Amniotic epithelial cell (primary cell): Measurements from ENCODE around the gene CNNM3.
A peak's percentile ranks its signal among the peaks of the same experiment; 100 is the strongest.

Experiments used
- DNase-seq: peaks from one replicate; pipeline ENCODE4 v3.0.0-alpha.2; 2010; ENCODE audit warnings: low read depth

Gene CNNM3

GRCh38 chr2:96819128-96819875 is 3.2 kb downstream of the CNNM3 start:
- no peak for DNase-seq

- DNase-seq: no peak
Measured at GRCh38 chr2:96819876-96820511, 3.9 kb downstream of the CNNM3 start.

- DNase-seq: no peak
Measured at GRCh38 chr2:96821113-96821675, 5.1 kb downstream of the CNNM3 start.

- no peak for DNase-seq
Measured at GRCh38 chr2:96822786-96823185, 6.7 kb downstream of the CNNM3 start.

GRCh38 chr2:96823198-96823597 is 7.1 kb downstream of the CNNM3 start:
- no peak for DNase-seq

- peak; percentile 78 for DNase-seq
Measured at GRCh38 chr2:96824079-96824870, 8.2 kb downstream of the CNNM3 start.

GRCh38 chr2:96825057-96825456 is 9.0 kb downstream of the CNNM3 start:
- no peak for DNase-seq

- no peak for DNase-seq
Measured at GRCh38 chr2:96826546-96827278, 10.6 kb downstream of the CNNM3 start.

GRCh38 chr2:96828436-96828835 is 12.4 kb downstream of the CNNM3 start:
- no peak for DNase-seq

- DNase-seq: no peak
Measured at GRCh38 chr2:96828874-96829273, 12.8 kb downstream of the CNNM3 start.

GRCh38 chr2:96830044-96830562 is 14.0 kb downstream of the CNNM3 start:
- no peak for DNase-seq

GRCh38 chr2:96831679-96832078 is 15.6 kb downstream of the CNNM3 start:
- DNase-seq: no peak

GRCh38 chr2:96832408-96832753 is 16.3 kb downstream of the CNNM3 start:
- DNase-seq: no peak

GRCh38 chr2:96832754-96833507 is 16.9 kb downstream of the CNNM3 start:
- peak; percentile 48 for DNase-seq

GRCh38 chr2:96835830-96836229 is 19.8 kb downstream of the CNNM3 start:
- no peak for DNase-seq

GRCh38 chr2:96837575-96837974 is 21.5 kb downstream of the CNNM3 start:
- DNase-seq: no peak

GRCh38 chr2:96838345-96839292 is 22.6 kb downstream of the CNNM3 start:
- no peak for DNase-seq

GRCh38 chr2:96839293-96839874 is 23.3 kb downstream of the CNNM3 start:
- DNase-seq: peak; percentile 48
